GM12878 (cell line): ENCODE results near the gene EMSY. TPM values are rescaled to one million over a fixed set of nuclear protein-coding genes. Genes with fewer than 3 reads are reported as not detected.

Experiments used
- ATAC-seq: fragments of 200-7000 bp; cut with Tn5 transposase; 3 replicates; pipeline ENCODE4 v1.9.1; 2020; ENCODE audit warnings: mild to moderate bottlenecking, moderate library complexity
- BruUV-seq: library from RNA; stranded (reverse); fragments of 400-500 nt; replicated peaks from 2 replicates; lab custom pipeline; 2021; lab: Mats Ljungman, UMichigan
- CTCF ChIA-PET: fragments of 300-600 bp; sonication (Branson Sonifier 250); formaldehyde crosslinking; extraction: SDS; loops from one replicate; lab custom pipeline; 2021; ENCODE audit warnings: inconsistent platforms; lab: Yijun Ruan, JAX
- POLR2A ChIA-PET: fragments of 350-600 bp; formaldehyde crosslinking; extraction: SDS; loops from one replicate; lab custom pipeline; 2021; ENCODE audit warnings: inconsistent platforms; lab: Charles Lee
- RAD21 ChIA-PET: fragments of 300-600 bp; sonication (Branson Sonifier 250); formaldehyde crosslinking; loops from one replicate; lab custom pipeline; 2023; ENCODE audit warnings: antibody characterized with exemption; ENCODE audit not compliant: unreplicated experiment; lab: Charles Lee
- SMC1A ChIA-PET: fragments of 300-600 bp; sonication (Branson Sonifier 250); formaldehyde crosslinking; loops from one replicate; lab custom pipeline; 2023; ENCODE audit not compliant: unreplicated experiment, uncharacterized antibody; lab: Charles Lee
- DNase-seq: peaks from one replicate; pipeline ENCODE4 v3.0.0-alpha.2; 2011; ENCODE audit warnings: low read depth, low spot score
- FAIRE-seq: peaks from 3 replicates; lab custom pipeline; 2011; peaks lifted over from hg19 to GRCh38; lab: Jason Lieb, UNC
- H2AFZ ChIP-seq: 2 replicates; pipeline ENCODE4 v1.6.0; 2011; ENCODE audit warnings: low read depth, low read length, control low read depth; ENCODE audit not compliant: control insufficient read depth
- H3K27ac ChIP-seq: 2 replicates; pipeline ENCODE4 v1.5.1; 2011; ENCODE audit warnings: control low read depth; ENCODE audit not compliant: control insufficient read depth, insufficient read depth
- H3K27me3 ChIP-seq, 2 experiments: replicated peaks in 1 of 2; 2 replicates each; pipeline versions ENCODE4 v1.6.0 to v1.6.1; 2011; ENCODE audit warnings: low read length in 1 of 2; ENCODE audit not compliant: control insufficient read depth in 2 of 2, insufficient read depth in 2 of 2
- H3K36me3 ChIP-seq, 2 experiments: 2 replicates each; pipeline ENCODE4 v1.5.1; 2011; ENCODE audit warnings: low read length in 1 of 2; ENCODE audit not compliant: control insufficient read depth in 2 of 2, insufficient read depth in 2 of 2
- H3K4me1 ChIP-seq: 2 replicates; pipeline ENCODE4 v1.6.1; 2011; ENCODE audit warnings: mild to moderate bottlenecking, low read length, moderate library complexity, mixed read lengths; ENCODE audit not compliant: control insufficient read depth, insufficient read depth
- H3K4me2 ChIP-seq: 2 replicates; pipeline ENCODE4 v1.6.0; 2011; ENCODE audit warnings: control low read depth; ENCODE audit not compliant: control insufficient read depth, insufficient read depth
- H3K4me3 ChIP-seq: fragments of 200-600 bp; sonication (generic); 2 replicates; pipeline ENCODE4 v1.5.1; 2016
- H3K79me2 ChIP-seq: 2 replicates; pipeline ENCODE4 v1.6.0; 2011; ENCODE audit warnings: low read length; ENCODE audit not compliant: control insufficient read depth, insufficient read depth
- H3K9ac ChIP-seq: 2 replicates; pipeline ENCODE4 v1.8.0; 2011; ENCODE audit warnings: low read length, control low read depth, mixed read lengths; ENCODE audit not compliant: control insufficient read depth, insufficient read depth
- H3K9me3 ChIP-seq: replicated peaks from 3 replicates; pipeline ENCODE4 v1.5.1; 2011; ENCODE audit warnings: mild to moderate bottlenecking, low read length; ENCODE audit not compliant: control insufficient read depth, insufficient read depth
- H4K20me1 ChIP-seq: 2 replicates; pipeline ENCODE4 v1.6.0; 2011; ENCODE audit not compliant: control insufficient read depth, insufficient read depth
- WGBS: methylation state at CpG from one replicate; pipeline ENCODE4 v1.1.6; 2016; ENCODE audit warnings: low lambda C conversion rate; ENCODE audit not compliant: insufficient replicate concordance, insufficient coverage; ENCODE audit errors: missing lambda C conversion rate; 5-methylcytosine and 5-hydroxymethylcytosine counted together
- in situ Hi-C: fragments of 300-500 bp; cut with MboI; formaldehyde crosslinking; loops from 9 replicates; pipeline ENCODE4 v1.14.3; 2018; ENCODE audit warnings: mixed read lengths
- intact Hi-C: fragments of 100-400 bp; cut with micrococcal nuclease; formaldehyde crosslinking; loops from one replicate; pipeline ENCODE4 v1.14.2; 2022; ENCODE audit not compliant: unreplicated experiment
- polyA plus RNA-seq, 11 experiments: library from polyadenylated mRNA; depleted of rRNA in 4 of 11; unstranded in 6 of 11; stranded (reverse) in 5 of 11; fragments of >200 nt; fragmentation: Nextera tagmentation in 4 of 11; fragmentation: Illumina TruSeq in 1 of 11; extraction: Ambion mirVana in 4 of 11; extraction: Trizol in 1 of 11; gene quantifications; 1 replicate in 1 of 11; 2 replicates in 10 of 11; pipeline versions ENCODE4 v1.2.1 to v1.2.3, GENCODE V29; 2011 to 2016; ENCODE audit warnings: inconsistent platforms in 2 of 11, missing spikeins in 2 of 11, low read depth in 1 of 11
- total RNA-seq, 4 experiments: library from RNA; depleted of rRNA in 3 of 4; stranded (reverse); fragments of >200 nt in 3 of 4; fragmentation: Illumina TruSeq in 1 of 4; extraction: Trizol in 1 of 4; gene quantifications; 2 replicates each; pipeline versions ENCODE4 v1.2.1 to v1.2.3, GENCODE V29; 2013 to 2021
- TF ChIP-seq, protein P1 (sequence below): fragments of 450-650 bp; IDR thresholded peaks from 2 replicates; pipeline ENCODE4 v1.6.1; 2018; ENCODE audit warnings: borderline replicate concordance, mild to moderate bottlenecking; ENCODE audit not compliant: partially characterized antibody

EMSY gene
- total and polyA plus RNA-seq, 10 of the 15 experiments (the other 5 are each of a cell fraction or from before 2014, with no cell fraction given) = 9.3 to 26.9 (median 13.0) TPM

DNA sequence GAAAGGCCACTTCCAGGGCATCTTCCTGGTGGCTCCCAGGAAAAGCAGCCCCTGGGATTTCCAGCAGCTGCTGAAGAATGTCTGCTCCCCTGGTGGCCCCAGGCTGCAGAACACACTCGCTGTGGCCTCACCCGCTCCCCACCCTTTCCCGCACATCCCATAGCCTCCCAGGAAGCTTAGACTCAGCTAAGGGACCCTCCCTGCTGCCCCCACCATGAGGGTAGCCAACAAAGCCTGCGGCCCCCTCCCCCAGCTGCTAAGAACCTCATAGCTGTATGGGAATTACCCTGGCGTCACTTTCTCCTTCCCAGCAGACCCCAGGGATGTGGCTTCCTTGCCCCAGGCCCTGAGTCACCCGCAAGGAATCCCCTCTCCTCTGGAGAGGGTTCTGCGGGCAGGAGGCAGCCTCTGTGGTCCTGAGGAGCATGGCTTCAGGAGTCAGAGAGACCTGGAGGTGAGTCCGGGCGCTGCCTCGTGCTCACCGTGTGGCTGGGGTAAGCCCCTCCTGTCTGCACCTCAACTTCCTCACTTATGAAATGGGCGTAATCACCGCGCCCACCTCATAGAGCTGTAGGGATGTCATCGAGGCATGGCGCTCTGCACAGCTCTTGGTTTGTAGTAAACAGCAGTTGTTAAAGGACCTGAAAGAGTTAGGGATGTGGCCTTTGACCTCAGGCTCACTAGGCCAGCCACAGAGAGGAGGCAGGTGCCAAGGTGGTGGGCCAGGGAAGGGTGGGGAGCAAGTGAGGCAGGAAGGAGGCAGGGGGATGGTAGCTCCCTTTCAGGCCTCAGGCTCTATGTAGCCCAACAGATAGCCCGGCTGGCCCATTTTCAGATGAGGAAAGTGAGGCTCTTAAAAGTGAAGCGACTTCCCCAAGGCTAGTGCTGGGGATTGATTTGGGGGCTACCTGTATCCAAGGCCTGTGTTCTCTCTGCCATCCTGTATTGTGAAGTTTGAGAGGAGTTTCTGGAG, 154.5 kb downstream of the EMSY start:
- ChIA-PET POLR2A (interaction anchor here (1.5 kb wide), 1 partner anchor 9 kb away, joined by 4 read pairs; no protein-coding TSS in a partner anchor), RAD21 (interaction anchor here (0.6 to 3.3 kb wide), 20 partner anchors 9 to 392 kb away, joined by 3 to 187 read pairs (median 4); partner anchors contain the start of gene LRRC32), CTCF (interaction anchor here (0.6 to 8.1 kb wide), 33 partner anchors 9 to 295 kb away, joined by 3 to 273 read pairs (median 4); partner anchors contain the start of gene LRRC32), SMC1A (interaction anchor here (0.6 to 3.6 kb wide), 20 partner anchors 9 to 391 kb away, joined by 3 to 76 read pairs (median 5); partner anchors contain the start of gene LRRC32)
- H3K4me2 ChIP-seq = no peak overlapping the region
- WGBS = 65% methylated on average over 18 of the region's 18 CpGs
- ATAC-seq (no peak), FAIRE-seq (no peak), DNase-seq (no peak)
- no TSS peak for BruUV-seq
- peaks cover 0 to 5% of the 10 kb centered on the region in 2 experiments; a peak in 3 of 4 replicates for H3K27me3 ChIP-seq
- H4K20me1 ChIP-seq = no peaks in the 10 kb centered on the region
- TF ChIP-seq, protein P1, sequence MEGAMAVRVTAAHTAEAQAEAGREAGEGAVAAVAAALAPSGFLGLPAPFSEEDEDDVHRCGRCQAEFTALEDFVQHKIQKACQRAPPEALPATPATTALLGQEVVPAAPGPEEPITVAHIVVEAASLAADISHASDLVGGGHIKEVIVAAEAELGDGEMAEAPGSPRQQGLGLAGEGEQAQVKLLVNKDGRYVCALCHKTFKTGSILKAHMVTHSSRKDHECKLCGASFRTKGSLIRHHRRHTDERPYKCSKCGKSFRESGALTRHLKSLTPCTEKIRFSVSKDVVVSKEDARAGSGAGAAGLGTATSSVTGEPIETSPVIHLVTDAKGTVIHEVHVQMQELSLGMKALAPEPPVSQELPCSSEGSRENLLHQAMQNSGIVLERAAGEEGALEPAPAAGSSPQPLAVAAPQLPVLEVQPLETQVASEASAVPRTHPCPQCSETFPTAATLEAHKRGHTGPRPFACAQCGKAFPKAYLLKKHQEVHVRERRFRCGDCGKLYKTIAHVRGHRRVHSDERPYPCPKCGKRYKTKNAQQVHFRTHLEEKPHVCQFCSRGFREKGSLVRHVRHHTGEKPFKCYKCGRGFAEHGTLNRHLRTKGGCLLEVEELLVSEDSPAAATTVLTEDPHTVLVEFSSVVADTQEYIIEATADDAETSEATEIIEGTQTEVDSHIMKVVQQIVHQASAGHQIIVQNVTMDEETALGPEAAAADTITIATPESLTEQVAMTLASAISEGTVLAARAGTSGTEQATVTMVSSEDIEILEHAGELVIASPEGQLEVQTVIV = no peak
- no peak overlapping the region for H2AFZ ChIP-seq
- no peaks in the 10 kb centered on the region for H3K9me3 ChIP-seq
- intact Hi-C loops (loop anchor here (2.0 kb wide), 1 partner anchor 73 kb away; no protein-coding TSS in a partner anchor), in situ Hi-C loops (no loop called here)
- H3K4me3 ChIP-seq = no peak overlapping the region
- no peak overlapping the region for H3K27ac ChIP-seq
- no peaks in the 10 kb centered on the region for H3K36me3 ChIP-seq
- no peaks in the 10 kb centered on the region for H3K4me1 ChIP-seq
- no peaks in the 10 kb centered on the region for H3K79me2 ChIP-seq
- no peak overlapping the region for H3K9ac ChIP-seq
